H1 (cell line): Measurements from ENCODE around the gene SIRT3. TPM values are rescaled to one million over a fixed set of nuclear protein-coding genes. Genes with fewer than 3 reads are reported as not detected.

ENCODE experiments used
- CHD7 ChIP-seq: fragments of 300-600 bp; sonication (generic); IDR thresholded peaks from 2 replicates; pipeline ENCODE4 v1.7.1; 2012; ENCODE audit warnings: low read length, moderate library complexity, mild to moderate bottlenecking, inconsistent platforms; ENCODE audit not compliant: insufficient replicate concordance
- CTCF ChIP-seq, 3 experiments: IDR thresholded peaks; 1 replicate in 2 of 3; 2 replicates in 1 of 3; pipeline versions ENCODE4 v1.5.1 to v1.6.1; 2011; ENCODE audit warnings: low read length in 3 of 3, mild to moderate bottlenecking in 3 of 3, inconsistent platforms in 2 of 3, low read depth in 1 of 3, moderate library complexity in 1 of 3; ENCODE audit not compliant: insufficient read depth in 1 of 3; ENCODE audit errors: control extremely low read depth in 1 of 3
- KDM5A ChIP-seq: fragments of 200-600 bp; IDR thresholded peaks from 2 replicates; pipeline ENCODE4 v1.7.1; 2012; ENCODE audit warnings: mild to moderate bottlenecking, low read length, inconsistent platforms, mixed read lengths
- MAFK ChIP-seq: IDR thresholded peaks from 2 replicates; pipeline ENCODE4 v1.6.1; 2012; ENCODE audit warnings: low read depth, mild to moderate bottlenecking, improper control_type of control experiment, low read length
- TAF1 ChIP-seq: IDR thresholded peaks from 2 replicates; pipeline ENCODE4 v1.6.1; 2011; ENCODE audit warnings: mild to moderate bottlenecking, low read depth, low read length
- ZNF274 ChIP-seq: IDR thresholded peaks from 2 replicates; pipeline ENCODE4 v1.7.0; 2012; ENCODE audit warnings: low read length, borderline replicate concordance; ENCODE audit errors: extremely low read depth
- polyA plus RNA-seq, 7 experiments: library from polyadenylated mRNA; depleted of rRNA in 3 of 7; stranded (reverse) in 5 of 7; unstranded in 2 of 7; fragments of >200 nt in 5 of 7; fragments of 200-250 nt in 2 of 7; gene quantifications; 1 replicate in 5 of 7; 2 replicates in 1 of 7; 4 replicates in 1 of 7; pipeline versions ENCODE4 v1.2.1 to v1.2.3, GENCODE V29; 2011 to 2013; ENCODE audit warnings: missing spikeins in 2 of 7, mixed read lengths in 2 of 7
- total RNA-seq: library from RNA; stranded (reverse); fragmentation: NEBNext Ultra II Directional; extraction: Animal tissue kit (Norgen Biotek cat#: 25700); gene quantifications from 2 replicates; pipeline ENCODE4 v1.2.1, GENCODE V29; 2021

Gene SIRT3
- total and polyA plus RNA-seq, 2 of the 8 experiments (the other 6 are each of a cell fraction or from before 2014, with no cell fraction given) = 14.3 to 21.6 TPM

DNA sequence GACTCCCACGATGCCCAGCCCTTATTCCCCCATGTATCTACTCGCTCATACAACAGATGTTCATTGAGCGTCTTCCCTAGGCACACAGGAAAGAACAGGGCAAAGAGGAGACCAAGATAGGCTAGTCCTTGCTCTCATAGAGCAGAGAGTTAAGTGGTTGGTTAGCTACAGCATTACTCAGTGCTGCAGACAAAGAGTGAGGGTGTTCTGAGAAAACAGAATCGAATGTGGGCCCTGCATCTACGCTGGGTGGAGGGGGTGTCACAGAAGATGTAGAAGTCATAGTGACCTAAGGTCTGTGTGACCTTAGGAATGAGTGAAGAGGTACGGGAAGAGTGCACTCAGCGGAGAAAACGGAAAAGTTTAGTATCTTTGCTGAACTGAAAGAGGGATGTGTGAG lies 12.9 kb upstream of the SIRT3 start (continued):
- TF ChIP-seq CHD7 (no peak), ZNF274 (no peak), CTCF (IDR thresholded peaks at IDR 0.05; ENCODE audit: control extremely low read depth in 1 of 3, insufficient read depth in 1 of 3, low read depth in 1 of 3, low read length in 3 of 3) (no peak), MAFK (no peak), KDM5A (no peak), TAF1 (no peak)
